GM04503 (cell line): ENCODE data around the gene MPV17L.
A peak's percentile ranks its signal among the peaks of the same experiment; 100 is the strongest.
"Not testable (repeated sequence)": the region's sequence is repeated elsewhere in the genome, so short reads cannot be mapped to it uniquely, and the experiment has no call there.

Source experiments
- DNase-seq: peaks from one replicate; pipeline ENCODE4 v3.0.0-alpha.2; 2012; ENCODE audit warnings: low read depth

Gene MPV17L

GRCh38 chr16:15409476-15409875 is 13.9 kb downstream of the MPV17L start:
- not testable (repeated sequence) for DNase-seq

DNA sequence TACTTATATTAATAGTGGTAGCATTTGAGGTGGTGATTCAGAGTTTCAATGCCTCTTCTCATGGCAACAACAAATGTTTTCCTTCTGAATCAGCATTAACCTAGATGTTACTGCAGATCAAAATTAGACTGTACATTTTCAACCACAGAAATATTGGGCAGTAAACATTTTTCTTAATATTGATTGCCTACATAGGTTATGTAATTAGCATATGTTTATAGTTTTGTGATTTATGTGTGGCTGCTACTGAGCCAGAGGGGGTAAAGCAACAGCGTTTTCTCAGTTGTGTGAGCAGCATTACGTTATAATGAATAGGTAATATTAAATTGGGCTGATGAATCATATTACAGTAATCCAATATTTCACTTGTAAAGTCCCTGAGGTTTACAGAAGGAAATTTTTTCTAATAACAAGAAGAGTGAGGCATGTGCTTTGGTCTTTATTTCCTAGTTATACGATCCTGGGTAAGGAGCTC is 20.0 kb downstream of the MPV17L start:
- DNase-seq = no peak

GRCh38 chr16:15417197-15417596 is 21.6 kb downstream of the MPV17L start:
- no peak for DNase-seq

DNA sequence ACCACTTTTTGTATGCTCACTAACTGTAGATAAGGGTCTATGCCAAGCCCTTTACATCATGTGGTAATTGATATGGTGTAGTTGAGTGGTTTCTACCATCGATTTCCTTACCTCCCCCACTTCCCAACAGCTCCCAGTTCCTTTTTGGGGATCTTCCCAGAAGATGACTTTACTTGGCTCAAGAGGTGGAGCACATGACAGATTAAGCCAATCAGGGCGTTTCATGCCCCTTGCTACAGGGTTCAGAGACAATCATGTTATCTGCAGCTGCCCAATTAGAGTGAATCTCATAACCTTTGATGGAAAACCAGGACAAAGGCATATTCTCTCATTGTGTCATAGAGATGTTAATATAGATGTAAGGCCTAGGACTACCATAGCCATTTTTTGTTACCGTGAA is 22.7 kb downstream of the MPV17L start:
- no peak for DNase-seq

DNA sequence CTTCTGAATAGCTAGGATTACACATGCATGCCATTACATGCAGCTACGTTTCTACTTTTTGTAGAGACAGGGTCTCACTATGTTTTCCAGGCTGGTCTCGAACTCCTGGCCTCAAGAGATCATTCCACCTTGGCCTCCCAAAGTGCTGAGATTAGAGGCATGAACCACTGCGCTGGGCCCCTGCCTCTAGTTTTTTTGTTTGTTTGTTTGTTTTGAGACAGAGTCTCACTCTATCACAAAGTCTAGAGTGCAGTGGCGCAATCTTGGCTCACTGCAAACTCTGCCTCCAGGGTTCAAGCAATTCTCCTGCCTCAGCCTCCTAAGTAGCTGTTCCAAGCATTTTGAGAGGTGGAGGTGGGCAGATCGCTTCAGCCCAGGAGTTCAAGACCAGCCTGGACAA is 26.1 kb downstream of the MPV17L start:
- not testable (repeated sequence) for DNase-seq

DNA sequence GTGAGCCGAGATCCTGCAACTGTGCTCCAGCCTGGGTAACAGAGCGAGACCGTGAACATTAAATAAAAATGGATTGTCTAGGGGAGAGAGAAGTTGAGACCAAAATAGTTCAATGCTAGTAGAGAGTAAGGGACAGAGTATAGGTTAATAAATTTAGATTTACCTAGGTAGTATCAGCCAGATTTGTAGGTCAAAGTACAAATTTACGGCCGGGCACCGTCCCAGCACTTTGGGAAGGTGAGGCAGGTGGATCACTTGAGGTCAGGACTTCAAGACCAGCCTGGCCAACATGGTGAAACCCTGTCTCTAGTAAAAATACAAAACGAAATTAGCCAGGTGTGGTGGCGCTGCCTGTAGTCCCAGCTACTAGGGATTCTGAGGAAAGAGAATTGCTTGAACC is 26.7 kb downstream of the MPV17L start:
- no peak for DNase-seq

DNA sequence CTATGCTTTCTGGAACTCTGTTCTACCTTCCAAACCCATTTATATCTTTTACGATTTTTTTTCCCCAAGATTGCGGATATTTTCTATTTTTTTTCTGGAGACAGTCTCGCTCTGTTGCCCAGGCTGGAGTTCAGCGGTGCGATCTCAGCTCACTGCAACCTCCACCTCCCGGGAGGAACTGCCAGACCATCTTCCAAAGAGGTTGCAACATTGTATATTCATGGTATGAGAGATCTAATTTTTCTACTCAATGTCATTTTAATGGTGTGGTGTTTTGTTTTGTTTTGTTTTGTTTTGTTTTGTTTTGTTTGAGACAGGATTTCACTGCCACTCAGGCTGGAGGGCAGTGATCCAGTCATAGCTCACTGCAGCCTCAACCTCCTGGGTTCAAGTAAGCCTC is 30.3 kb downstream of the MPV17L start:
- DNase-seq = no peak

DNA sequence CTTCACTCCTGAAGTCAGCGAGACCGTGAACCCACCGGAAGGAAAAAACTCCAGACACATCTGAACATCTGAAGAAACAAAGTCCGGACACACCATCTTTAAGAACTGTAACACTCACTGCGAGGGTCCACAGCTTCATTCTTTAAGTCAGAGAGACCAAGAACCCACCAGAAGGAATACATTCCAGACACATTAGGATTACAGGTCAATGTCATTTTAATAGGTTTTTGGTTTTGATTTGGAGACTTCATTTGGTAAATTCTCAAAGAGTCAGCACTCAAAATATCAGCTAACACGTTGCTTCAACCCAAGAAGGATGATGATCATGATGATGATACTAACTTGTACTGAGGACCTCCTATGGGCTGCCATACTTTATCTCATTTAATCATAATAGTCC is 31.2 kb downstream of the MPV17L start:
- DNase-seq = no peak

DNA sequence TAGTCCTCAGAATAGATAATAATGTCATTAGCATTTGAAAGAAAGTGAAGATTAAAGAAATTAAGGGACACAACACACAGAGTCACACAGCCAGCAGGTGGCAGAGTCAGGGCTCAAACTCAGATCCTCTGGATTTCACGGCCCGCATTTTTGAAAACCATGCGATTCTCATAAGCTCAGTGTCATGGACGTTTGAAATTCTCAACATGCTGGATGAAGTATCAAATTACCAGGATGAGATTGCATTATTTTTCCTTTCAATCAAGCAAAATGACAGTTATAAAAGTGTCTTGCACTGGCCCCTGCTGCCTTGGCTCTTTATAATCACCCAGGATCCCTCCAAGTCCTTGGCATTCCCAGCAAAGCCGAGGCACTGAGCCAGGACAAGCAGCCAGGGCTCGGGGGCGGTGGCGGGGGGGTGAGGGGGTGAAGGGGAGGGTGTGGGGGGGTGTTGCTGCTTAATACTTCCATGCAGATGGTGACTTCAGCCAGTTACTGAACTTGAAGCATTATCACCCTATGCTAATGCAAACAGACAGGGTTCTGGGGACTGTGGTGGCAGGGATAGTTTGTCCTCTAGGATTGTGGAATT is 32.2 kb downstream of the MPV17L start:
- peak; percentile 50 for DNase-seq

GRCh38 chr16:15430884-15431283 is 35.3 kb downstream of the MPV17L start:
- DNase-seq = not testable (repeated sequence)

DNA sequence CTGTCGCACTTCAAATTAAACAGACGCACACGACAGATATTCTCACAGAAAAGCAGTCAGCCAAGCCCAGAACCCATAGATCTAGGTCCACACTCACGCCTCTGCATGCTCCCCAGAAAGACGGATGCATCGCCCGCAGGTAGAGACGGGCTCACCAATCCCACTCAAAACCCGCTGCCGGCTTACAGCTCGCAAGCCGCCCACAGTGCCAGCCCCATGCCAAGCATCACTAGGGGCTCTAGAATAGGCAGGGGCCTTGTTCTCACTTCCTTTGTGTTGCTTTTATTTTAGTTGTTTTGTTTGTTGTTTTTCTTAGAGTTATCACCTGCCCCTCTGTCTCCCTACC is 38.5 kb downstream of the MPV17L start:
- DNase-seq = no peak

DNA sequence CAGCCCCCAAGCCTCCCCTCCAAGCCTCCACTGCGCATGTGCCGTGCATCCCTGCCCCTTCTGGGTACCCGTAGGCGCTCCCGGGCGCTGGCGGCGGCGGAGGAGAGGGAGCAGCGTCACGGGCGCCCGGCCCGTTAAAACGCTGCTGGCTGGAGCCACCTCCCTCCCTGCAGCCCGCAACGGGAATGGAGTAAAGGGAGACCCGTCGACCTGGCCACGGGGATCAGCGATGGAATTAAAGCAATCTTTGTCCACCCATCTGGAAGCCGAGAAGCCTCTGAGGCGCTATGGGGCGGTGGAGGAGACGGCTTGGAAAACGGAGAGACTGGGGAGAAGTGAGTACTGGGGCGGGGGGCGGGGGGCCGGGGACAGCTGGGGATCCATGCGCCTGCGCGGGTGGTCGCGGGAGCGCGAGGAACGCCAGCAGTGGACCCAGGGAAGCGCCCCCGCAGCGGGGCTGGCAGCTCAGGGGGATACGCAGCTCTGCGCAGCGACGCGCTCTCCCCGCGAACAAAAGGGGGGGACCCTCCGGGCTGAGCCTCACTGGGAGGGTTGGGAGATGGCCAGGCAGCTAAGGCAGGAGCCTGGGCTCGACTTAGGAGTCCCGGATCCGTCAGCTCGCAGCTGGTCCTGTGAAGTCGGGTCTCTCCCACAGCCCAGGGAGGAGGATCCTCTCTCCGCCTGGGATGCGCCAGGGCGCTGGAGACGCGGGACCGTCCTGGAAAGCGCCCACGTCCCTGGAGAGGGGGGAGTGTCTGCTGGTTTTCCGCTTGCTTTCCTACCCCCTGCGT is 39.1 kb downstream of the MPV17L start, which contains the start of gene BMERB1:
Gene BMERB1 (plus strand): TSS at position 164 of the 791 bp plus-strand sequence. CDS start 66 bp downstream, at position 230.
- DNase-seq = peak; percentile 27

GRCh38 chr16:15435216-15435864 is 39.8 kb downstream of the MPV17L start:
- DNase-seq = no peak

DNA sequence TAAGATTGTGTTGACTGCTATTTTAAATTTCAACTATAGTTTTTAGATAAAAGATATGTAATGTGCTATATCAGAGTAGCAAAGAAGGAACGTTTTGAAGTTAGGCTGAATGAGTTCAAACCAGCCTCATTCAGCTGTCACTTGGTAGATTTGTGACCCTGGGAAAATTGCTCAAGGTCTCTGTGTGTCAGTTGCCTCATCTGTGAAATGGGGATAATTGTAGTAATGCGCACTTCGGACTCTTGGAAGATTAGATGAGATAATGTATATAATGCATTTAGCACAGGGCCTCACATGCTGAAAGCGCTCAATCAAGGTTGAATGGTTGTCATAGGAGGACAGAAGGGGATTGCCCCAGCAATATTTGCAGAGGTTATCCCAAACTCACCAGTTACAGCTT is 43.5 kb downstream of the MPV17L start:
- DNase-seq = no peak

DNA sequence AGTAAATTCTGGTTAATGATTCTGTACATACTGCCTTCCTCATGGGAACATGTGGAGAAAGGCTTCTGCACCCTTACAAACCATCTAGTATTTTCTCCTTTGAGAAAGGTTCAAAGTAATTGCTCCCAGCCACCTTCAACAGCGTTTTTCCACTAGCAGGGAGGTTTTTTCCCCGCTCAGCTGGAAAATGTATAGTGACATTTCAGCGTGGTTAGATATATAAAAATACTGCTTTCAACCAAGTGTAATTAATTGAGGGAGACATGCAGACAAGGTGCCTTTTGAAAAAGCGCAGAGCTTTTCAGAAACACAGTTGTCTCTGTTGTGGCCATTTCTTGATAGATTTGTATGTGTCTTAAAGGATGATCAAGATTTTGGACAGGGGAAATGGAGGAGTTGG is 44.0 kb downstream of the MPV17L start:
- DNase-seq = no peak

DNA sequence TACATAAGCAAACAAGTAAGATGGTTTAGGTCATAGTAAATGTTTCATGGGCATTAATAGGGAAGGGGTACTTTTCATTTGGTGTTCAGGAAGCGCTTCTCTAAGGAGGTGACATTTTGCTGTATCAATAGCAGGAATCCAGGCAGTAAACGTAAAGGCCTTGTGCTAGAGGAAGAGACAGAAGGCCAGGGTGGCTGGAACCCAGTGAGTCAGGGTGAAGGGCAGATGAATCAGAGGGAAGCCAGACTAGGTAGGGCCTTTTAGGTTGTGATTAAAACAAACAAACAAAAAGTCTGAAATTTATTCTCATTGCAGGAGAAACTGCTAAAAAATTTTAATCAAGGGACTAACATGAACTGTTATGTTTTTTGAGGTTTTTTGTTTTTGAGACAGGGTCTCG is 45.3 kb downstream of the MPV17L start:
- DNase-seq = no peak

GRCh38 chr16:15442140-15442539 is 46.6 kb downstream of the MPV17L start:
- DNase-seq = not testable (repeated sequence)

DNA sequence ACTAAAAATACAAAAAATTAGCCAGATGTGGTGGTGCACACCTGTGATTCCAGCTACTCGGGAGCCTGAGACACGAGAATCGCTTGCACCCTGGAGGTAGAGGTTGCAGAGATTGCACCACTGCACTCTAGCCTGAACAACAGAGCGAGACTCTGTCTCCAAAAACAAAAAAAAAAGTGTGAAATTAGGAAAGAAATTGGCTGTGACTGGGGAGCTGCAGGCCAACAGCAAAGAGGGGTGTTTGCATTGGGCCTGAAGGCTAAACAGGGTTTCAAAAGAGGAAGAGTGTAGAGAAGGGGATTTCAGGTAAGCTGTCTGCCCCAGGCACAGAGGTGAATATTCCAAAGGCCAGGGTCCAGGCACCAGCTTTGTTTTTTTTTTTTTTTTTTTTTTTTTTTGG is 48.2 kb downstream of the MPV17L start:
- DNase-seq = no peak

- DNase-seq = no peak
Observed at GRCh38 chr16:15444264-15444663, 48.7 kb downstream of the MPV17L start.

DNA sequence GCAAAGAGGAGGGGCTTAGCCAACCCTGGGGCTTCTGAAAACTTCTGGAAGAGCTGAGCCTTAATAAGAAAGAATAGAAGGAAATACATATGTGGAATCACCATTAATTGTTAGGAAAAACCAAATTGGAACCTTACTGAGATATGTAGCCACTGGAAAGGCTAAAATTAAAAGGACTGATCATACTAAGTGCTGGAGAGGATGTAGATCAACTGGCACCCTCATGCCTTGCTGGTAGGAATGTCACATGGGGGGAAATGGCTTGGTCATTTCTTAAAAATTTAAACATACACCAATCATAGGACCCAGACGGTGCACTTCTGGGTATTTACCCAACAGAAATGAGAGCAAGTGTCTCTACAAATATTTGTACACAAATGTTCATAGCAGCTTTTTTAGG is 49.9 kb downstream of the MPV17L start:
- no peak for DNase-seq

DNA sequence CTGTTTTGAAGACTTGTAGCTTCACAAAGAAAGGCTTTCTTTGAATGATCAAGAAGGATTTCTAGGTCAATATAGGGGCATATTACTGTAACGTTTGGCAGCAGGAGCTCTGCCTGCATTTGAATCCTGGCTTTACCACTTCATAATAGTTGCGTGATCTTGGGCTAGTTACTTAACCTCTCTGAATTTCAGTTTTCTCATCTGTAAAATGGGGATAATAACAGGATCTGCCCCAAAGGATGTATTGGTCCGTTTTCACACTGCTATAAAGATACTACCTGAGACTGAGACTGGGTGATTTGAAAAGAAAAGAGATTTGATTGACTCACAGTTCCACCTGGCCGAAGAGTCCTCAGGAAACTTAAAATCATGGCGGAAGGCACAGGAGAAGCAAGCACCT is 51.3 kb downstream of the MPV17L start:
- DNase-seq = no peak

GRCh38 chr16:15450624-15451023 is 55.1 kb downstream of the MPV17L start:
- no peak for DNase-seq

DNA sequence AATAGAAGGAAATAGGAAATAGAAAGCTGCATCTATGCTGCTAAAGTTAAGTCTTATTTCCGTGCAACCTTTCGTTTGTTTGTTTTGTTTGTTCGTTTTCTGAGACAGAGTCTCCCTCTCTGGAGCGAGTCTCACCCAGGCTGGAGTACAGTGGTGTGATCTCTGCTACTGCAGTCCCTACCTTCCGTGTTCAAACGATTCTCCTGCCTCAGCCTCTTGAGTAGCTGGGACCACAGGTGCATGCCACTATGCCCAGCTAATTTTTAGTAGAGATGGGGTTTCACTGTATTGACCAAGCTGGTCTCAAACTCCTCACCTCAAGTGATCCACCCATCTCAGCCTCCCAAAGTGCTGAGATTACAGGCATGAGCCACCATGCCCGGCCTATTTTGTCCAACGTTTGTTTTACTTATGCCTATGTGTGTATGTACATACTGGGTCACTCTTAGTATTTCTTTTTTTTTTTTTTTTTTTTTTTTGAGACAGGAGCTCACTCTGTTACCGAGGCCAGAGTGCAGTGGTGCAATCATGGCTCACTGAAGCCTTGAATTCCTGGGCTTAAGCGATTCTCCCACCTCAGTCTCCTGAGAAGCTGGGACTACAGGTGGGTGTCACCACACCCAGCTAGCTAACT is 55.7 kb downstream of the MPV17L start:
- DNase-seq = no peak
